GM18517 (cell line): ENCODE measurements around the gene SLC2A6.
"Not testable (repeated sequence)": the region's sequence is repeated elsewhere in the genome, so short reads cannot be mapped to it uniquely, and the experiment has no call there.

Source experiments
- ATAC-seq: cut with Tn5 transposase; IDR thresholded peaks from one replicate; pipeline ENCODE4 v1.9.1; 2021; ENCODE audit warnings: mild to moderate bottlenecking, moderate library complexity; ENCODE audit not compliant: unreplicated experiment

Gene SLC2A6

DNA sequence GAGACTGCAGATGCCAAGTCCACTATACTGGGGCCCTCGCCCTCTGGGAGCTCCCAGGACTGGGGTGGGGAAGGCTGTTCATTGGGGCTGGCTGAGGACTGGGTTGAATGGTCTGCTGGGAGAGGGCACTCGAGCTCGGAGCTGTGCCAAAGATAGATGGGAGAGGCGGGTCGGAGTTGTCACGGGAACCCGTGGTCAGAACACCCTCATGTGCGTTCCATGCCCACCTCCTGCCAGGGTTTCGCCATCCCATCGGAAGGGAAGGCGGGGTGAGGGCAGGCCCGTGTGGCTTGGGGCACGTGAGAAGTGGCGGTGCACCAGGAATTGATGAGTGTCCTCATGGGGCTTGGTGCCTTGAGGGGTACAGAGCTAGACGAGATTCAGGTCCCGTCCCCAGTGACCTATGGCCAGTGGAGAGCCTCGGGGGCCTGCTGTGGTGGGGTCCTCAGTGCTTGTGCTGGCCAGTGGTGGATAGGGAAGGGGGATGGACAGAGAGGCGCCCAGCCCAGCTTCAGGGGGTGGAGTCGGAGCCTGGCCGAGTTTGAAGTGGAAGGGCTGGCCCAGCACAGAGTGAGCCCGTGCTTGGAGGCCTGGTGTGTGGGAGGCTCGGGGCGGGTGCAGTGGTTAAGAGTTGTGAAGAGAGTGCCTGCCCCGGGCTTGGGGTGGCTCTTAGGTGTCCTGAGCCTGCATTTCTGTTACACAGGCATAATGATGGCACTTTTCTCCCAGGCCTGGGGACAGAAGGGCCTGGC is 14.9 kb downstream of the SLC2A6 start:
- ATAC-seq, result no peak

DNA sequence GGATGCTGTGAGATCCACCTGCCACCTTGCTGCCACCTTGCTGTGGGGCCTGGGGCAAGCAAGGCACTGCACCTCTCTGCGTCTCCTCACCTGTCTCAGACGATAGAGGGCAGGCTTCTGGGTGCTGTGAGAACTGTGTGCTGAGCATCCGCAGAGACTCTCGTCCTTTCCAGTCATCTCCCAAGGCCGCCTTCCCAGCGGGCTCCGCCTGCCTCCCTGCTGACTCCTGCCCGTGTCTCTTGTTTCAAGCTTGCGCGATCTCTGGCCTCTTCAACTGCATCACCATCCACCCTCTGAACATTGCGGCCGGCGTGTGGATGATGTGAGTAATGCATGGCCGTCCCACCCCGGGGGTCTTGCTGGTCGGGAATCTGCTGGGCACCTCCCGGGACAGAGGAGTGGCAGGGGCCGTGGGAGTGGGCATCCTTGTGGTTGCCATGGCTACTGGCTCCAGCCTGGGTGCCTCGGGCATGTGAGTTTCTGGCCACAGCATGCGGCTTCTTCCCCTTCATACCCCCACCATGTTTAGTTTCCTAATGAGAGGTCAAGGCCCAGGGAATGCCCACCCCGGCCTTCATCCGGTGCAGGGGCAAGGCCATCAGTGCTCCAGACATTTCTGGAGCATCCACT is 15.6 kb downstream of the SLC2A6 start:
- no peak for ATAC-seq

DNA sequence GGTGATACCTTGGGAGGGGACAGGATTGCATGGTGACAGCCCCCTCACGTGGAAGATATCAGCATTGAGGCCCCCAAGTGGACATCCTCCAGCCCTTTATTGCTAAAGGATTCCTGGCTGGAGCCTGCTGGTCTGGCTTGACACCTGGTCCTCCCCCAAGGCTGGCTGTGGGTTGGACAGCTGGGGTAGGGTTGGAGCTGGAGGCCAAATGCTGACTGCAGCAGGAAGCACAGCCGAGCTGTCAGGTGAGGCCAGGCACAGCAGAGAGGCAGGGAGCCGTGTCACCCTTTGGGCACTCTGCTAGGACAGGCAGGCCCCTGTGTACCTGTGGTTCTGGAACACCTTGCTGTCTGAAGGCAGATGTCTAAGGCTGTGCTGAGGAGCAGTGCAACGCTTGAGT is 16.9 kb downstream of the SLC2A6 start:
- ATAC-seq, result no peak

DNA sequence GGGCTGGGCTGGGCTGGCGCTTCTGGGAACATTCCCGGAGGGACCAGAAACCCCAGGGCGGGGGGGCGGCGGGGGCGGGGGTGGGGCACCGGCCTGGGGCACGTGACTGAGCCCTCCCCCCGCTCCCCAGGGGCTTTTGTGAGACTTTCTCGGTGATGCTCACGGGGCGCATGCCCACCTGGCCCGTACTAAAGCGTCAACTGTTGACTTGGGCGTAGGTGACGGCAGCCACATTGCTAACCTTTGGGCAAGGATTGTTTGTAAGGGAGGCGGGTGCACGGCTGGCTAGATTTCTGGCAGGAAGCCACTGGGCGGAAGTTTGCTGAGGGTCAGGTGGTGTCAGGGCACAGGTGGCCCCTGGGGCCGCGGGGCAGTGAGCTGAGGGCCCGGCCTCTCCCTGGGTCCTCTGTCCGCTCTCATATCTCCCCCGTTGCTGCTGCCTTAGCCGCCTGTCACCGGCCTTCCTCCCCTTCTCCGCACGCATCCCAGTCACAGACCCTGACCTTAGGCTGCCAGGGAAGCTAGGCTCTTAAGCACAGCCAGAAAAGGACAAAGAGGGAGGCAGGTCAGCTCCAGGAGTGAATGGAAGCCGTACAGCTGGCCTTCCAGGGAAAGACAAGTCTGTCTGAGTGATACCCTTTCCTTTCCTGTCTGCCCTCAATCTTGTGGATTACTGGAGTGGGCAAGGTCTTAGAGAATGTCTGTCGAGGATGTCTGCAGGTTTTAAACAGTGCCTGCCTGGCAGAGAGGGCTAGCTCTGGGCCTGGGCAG is 18.3 kb downstream of the SLC2A6 start:
- ATAC-seq, result peak; percentile 31

DNA sequence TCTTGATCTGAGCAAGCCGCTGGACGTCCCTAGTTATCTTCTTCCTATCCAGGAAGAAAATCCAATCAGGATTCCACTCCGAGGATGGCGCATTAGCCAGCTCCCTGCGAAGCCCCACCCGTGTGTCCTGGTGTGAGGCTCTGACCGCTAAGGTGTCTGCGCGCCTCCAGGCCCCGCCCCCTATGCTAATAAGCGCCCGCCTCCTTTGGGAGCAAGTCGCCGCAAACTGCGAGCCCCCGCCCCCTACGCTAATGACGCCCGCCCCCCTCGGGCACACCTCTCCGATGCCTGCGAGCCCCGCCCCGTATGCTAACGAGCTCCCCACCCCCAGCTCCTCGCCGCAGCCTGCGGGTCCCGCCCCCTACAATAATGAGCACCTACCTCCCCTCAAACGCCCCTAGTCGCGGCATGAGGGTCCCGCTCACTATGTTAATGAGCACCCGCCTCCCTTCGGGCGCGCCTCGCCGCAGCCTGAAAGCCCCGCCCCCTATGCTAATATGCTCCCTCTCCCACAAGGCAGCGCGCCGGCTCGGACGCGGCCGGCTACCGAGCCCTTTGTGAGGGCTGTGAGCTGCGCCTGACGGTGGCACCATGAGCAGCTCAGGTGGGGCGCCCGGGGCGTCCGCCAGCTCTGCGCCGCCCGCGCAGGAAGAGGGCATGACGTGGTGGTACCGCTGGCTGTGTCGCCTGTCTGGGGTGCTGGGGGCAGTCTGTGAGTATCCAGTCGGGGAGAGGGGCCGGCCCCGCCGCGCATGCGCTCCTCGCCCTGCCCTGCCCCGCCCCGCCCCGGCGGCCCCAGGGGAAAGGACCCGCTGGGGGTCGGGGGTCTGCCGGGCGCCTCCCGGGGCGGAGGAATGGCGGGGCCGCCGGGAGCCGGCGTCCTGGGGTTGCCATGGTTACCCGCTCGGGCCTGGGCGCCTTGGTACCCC is 19.2 kb downstream of the SLC2A6 start, which contains the start of gene CACFD1:
TSS of gene CACFD1 (plus strand) at position 503 of the 929 bp plus-strand sequence. CDS start at position 592, 89 bp downstream.
- peak; percentile 71 for ATAC-seq

DNA sequence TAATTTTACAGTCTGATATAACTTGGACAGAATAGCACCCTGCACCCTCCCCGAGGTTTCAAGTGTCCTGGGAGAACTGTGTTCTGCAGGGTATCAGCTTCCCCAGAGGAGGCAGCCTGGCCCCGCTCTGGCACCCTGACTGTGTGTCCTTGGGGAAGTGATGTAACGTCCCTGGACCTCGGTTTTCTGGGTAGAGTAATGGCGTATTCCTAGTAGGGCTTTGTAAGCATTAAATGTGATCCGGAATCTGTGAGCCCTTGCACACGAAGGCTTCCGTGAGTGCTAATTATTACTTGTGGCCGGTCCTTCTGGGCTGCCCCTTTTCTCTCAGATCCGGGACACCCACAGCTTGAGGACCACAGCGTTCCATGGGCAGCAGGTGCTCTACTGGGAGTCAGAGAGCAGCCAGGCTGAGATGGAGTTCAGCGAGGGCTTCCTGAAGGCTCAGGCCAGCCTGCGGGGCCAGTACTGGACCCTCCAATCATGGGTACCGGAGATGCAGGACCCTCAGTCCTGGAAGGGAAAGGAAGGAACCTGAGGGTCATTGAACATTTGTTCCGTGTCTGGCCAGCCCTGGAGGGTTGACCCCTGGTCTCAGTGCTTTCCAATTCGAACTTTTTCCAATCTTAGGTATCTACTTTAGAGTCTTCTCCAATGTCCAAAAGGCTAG is 20.1 kb downstream of the SLC2A6 start:
- no peak for ATAC-seq

DNA sequence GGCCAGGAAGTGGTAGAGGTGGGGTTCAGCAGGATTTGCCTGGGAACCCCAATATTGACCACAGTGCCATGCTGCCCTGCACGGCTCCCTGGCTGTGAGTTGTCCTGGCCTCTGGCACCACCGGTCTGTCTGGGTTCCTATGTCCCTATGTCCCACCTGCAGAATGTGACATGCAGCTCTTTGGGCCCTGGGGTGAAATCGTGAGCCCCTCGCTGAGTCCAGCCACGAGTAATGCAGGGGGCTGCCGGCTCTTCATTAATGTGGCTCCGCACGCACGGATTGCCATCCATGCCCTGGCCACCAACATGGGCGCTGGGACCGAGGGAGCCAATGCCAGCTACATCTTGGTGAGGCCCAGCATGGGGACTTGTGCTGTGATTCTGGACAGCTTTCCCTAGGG is 21.2 kb downstream of the SLC2A6 start:
- no peak for ATAC-seq

DNA sequence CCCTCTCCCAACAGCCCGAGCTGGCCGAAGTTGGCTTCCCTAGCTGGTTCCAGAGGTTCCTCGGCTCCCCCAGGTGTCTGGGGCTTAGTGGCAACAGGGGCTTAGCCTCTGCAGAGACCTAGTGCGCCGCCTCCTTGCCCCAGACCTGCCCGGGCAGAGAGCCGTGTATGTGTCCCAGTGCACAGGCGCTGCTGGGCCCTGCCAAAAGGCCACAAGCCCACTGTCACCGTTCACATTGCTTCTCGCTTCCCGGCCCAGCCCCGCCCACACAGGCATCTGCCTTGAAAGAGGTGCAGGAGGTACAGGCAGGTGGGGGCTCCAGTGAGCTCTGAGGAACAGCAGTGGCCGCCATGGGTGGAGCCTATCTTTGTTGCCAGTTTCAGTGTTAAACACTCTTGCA is 21.7 kb downstream of the SLC2A6 start:
- ATAC-seq, result no peak

DNA sequence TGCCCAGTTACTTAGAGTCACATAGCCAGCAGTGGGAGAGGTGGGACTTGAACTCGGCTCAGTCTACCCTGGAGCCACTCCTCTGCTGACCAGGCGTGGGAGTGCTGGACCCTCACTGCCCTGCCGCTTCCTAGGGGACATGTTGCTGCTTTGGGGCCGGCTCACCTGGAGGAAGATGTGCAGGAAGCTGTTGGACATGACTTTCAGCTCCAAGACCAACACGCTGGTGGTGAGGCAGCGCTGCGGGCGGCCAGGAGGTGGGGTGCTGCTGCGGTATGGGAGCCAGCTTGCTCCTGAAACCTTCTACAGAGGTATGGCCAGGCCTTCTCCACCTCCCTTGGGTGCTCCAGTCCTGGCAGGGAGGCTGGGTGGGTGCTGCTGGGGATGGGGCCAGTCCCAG is 22.5 kb downstream of the SLC2A6 start:
- ATAC-seq, result no peak

DNA sequence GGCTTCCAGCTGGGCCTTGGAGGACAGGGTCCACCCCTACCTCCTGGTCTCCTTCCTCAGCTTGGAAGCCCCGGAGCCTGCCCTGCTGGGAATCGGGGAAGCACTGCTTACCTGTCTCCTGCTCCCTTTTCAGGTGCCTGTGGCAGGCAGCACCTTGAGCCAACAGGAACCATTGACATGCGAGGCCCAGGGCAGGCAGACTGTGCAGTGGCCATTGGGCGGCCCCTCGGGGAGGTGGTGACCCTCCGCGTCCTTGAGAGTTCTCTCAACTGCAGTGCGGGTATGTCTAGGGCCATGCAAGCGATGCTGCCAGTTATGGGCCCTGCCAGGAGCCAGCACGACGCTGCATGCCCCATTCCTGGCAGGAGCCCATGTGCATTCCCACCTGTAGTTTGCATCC is 23.0 kb downstream of the SLC2A6 start:
- ATAC-seq, result no peak

DNA sequence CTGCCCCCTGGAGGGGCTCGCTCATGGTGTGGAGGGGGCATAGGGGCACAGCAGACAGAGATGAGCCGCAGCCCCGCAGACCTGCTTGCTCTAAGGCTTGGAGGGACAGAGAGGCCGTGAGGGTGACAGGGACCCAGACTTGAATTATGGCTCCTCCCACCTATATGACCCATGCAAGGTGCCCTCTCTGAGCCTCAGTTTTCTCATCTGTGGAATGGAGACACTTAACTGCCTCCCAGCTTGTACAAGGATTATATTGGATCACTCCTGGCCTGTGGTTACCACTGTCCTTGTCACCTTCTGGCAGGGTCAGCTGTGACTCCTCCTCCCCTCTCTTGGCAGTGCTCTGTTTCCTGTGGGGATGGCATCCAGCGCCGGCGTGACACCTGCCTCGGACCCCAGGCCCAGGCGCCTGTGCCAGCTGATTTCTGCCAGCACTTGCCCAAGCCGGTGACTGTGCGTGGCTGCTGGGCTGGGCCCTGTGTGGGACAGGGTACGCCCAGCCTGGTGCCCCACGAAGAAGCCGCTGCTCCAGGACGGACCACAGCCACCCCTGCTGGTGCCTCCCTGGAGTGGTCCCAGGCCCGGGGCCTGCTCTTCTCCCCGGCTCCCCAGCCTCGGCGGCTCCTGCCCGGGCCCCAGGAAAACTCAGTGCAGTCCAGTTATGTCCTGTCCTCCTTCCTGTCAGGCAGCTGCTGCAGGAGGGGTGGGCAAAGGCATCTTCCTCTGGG is 23.8 kb downstream of the SLC2A6 start:
- no peak for ATAC-seq

DNA sequence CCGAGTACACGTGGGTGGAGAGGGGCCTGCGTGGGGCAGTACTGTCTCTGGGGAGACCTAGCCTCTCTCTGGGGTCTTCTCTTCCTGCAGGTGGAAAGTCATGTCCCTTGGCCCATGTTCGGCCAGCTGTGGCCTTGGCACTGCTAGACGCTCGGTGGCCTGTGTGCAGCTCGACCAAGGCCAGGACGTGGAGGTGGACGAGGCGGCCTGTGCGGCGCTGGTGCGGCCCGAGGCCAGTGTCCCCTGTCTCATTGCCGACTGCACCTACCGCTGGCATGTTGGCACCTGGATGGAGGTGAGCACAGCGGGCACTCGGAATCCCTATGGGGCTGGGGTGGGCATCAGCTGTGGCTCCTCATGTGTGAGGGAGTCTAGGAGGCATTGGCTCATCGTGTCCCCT is 24.6 kb downstream of the SLC2A6 start:
- no peak for ATAC-seq

DNA sequence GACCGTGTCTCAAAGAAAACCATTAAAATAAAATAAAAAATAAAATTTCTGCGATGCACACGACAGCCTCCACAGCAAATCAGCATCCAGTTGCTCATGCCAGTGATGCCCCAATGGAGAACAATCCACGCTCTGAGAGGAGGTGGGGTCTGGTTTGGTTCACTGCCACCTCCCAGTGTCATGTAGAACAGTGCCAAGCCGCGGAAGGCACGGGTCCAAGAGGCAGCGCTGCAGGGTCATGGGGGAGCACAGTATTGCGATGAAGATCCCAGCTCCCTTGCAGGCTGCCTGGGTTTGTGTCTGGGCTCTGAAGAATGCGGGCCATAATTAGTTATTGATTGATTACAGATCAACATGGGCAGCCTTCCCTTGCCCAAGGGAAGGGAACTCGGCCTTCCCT is 25.2 kb downstream of the SLC2A6 start:
- ATAC-seq, result no peak

DNA sequence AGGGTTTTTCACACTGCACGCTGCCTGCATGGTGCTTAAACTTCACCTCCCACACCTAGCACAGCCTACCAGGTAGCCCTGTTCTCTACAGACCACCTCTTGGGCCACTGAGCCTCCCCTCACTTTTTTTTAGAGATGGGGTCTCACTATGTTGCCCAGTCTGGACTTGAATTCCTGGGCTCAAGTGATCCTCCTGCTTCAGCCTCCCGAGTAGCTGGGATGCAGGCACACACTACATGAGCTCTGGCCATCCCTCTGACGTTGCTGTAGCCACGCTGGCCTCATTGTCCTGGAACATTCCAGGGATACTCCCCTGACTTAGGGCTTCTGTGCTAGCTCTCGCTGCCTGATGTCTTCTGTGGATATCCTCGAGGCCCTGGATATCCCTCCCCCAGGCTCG is 26.3 kb downstream of the SLC2A6 start:
- ATAC-seq, result no peak

DNA sequence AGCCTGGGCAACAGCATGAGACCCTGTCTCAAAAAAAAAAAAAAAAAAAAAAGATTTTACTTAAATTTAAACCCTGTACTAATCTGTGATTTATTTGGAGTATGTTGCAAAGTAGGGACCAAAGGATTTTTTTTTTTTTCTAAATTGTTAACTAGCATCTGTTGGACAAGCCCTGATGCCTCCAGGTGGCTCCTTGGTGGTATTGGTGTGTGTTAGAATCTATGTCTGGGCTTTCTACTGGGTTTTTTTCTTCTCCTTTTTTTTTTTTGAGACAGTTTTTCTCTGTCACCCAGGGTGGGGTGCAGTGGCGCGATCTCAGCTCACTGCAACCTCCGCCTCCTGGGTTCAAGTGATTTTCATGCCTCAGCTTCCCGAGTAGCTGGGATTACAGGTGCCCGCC is 27.0 kb downstream of the SLC2A6 start:
- not testable (repeated sequence) for ATAC-seq

DNA sequence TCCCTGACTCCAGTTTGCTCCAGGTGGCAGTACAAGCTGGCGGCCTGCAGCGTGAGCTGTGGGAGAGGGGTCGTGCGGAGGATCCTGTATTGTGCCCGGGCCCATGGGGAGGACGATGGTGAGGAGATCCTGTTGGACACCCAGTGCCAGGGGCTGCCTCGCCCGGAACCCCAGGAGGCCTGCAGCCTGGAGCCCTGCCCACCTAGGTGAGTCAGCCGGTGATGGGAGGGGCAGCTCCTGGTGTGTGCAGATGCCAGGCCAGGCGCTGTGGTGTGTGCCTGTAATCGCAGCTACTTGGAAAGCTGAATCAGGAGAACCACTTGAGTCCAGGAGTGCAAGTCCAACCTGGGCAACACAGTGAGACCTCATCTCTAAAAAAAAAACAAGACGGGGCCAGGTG is 29.1 kb downstream of the SLC2A6 start:
- no peak for ATAC-seq

DNA sequence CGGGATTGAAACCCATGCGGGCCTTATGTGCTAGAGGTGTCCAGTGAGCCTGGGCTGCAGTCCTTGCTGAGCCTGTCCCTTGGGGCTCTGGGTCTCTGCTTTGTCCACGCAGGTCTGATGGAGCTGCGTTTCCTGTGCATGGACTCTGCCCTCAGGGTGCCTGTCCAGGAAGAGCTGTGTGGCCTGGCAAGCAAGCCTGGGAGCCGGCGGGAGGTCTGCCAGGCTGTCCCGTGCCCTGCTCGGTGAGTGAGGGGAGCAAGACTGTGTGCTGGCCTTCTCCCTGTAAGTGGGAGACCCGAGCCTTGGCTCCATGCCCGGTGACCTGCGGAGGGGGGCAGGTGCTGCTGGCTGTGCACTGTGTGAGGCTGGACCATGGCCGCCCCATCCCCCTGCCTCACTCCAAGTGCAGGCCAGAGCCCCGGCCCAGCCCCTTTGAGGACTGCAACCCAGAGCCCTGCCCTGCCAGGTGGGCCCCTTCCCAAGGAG is 30.4 kb downstream of the SLC2A6 start:
- ATAC-seq, result no peak

DNA sequence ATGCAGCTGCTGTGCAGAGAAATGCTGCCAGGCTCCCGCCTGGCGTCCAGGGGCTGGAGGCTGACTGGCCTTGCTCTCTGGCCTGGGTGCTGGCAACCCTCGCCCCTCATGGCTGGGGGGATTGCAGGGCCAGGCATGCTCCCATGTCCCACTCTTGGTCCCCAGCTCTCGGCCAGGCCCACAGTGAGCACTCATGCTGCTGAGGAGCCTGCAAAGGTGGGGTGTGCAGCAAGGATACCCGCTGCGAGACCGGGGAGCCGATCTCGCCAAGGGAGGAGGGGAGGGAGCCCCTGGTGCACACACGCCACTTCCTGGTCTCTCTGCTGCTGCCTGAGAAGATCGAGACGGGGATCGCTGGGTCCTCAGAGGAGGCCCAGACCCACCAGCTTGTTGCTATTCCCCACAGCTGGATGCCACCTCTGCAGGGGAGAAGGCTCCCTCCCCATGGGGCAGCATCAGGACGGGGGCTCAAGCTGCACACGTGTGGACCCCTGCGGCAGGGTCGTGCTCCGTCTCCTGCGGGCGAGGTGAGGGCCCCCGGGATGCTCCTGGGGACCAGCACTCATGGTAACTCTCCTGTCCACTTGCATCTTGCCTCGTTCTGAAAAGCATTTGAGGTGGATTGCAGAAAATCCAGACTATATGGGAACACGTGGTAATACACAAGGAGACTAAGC is 33.5 kb downstream of the SLC2A6 start:
- no peak for ATAC-seq

DNA sequence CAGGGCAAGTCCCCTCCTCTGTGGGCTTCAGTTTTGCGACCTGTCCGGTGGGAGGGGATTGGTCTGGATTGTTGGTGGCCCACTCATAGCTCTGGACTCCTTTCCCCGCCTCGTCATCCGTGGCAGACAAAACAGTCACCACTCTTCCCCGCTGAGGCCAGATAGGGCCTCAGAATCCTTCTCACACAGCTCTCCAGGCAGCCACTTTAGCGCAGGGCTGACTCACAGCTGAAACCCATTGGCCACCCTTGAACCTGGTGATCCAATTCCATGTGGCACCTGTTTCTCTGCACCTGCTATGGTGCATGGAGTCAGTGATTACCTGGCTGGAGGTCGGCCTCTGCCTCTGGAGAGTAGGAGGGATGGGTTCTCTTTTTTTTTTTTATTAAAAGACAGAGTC is 34.9 kb downstream of the SLC2A6 start:
- no peak for ATAC-seq
